AG09309 (cell line): ENCODE measurements around the gene MTUS2.
A peak's percentile ranks its signal among the peaks of the same experiment; 100 is the strongest.

Source experiments
- DNase-seq: peaks from one replicate; pipeline ENCODE4 v3.0.0-alpha.2; 2010; ENCODE audit warnings: low read depth
- H3K4me3 ChIP-seq: 2 replicates; pipeline ENCODE4 v1.5.1; 2011; ENCODE audit warnings: mild to moderate bottlenecking, low read depth, low read length, moderate library complexity; ENCODE audit not compliant: control insufficient read depth
- CTCF ChIP-seq: IDR thresholded peaks from 2 replicates; pipeline ENCODE4 v1.5.1; 2011; ENCODE audit warnings: mild to moderate bottlenecking, low read depth, low read length, inconsistent platforms; ENCODE audit not compliant: insufficient read depth, control insufficient read depth; ENCODE audit errors: missing control alignments

Gene MTUS2

GRCh38 chr13:29397265-29397664 lies 577.1 kb downstream of the MTUS2 start:
- no peak overlapping the region for H3K4me3 ChIP-seq
- DNase-seq = no peak
- peak; percentile 6 for TF ChIP-seq CTCF

DNA sequence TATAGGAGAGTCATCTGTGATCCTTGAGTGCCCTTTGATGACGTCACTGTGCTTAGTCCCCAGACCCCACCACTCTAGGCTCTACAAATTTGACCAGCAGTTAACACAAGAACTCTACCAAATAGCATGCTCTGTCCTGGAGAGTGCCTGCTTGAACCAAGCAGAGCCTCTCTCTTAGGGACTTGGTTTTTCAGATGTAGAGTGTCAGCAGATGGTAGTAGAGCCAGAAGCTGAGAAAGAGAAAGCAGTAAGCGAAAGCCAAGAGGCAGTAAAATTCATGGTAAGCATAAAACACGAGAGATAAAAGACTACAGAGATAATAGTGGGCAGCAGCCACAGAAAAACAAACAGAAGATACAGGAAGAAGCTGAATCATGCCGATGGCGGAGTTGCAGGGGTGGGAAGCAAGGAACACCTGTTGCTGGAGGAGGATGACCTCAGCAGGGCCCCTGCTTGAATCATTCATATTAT lies 582.1 kb downstream of the MTUS2 start:
- TF ChIP-seq CTCF = no peak
- H3K4me3 ChIP-seq = no peak overlapping the region
- DNase-seq = no peak

DNA sequence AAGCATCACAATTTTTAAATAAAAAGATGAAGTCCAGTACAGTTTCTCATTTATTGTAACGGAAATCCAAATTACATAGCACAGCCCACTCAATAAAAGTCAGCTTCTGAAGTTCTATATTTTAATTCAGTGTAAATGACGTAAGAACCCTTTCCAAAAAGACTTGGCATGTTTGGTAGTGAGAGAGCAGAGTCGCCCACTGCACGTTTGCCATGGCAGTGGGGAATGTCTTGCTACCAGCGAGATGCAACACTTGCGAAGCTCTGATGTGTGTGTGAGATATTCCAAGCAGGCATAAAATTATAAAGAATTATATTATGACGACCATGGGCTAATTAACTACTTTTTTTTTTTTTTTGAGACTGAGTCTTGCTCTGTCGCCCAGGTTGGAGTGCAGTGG lies 585.3 kb downstream of the MTUS2 start:
- no peak for TF ChIP-seq CTCF
- no peak overlapping the region for H3K4me3 ChIP-seq
- no peak for DNase-seq

- no peak for TF ChIP-seq CTCF
- H3K4me3 ChIP-seq = no peak overlapping the region
- DNase-seq = no peak
Measured at GRCh38 chr13:29411481-29411880, 591.3 kb downstream of the MTUS2 start.

DNA sequence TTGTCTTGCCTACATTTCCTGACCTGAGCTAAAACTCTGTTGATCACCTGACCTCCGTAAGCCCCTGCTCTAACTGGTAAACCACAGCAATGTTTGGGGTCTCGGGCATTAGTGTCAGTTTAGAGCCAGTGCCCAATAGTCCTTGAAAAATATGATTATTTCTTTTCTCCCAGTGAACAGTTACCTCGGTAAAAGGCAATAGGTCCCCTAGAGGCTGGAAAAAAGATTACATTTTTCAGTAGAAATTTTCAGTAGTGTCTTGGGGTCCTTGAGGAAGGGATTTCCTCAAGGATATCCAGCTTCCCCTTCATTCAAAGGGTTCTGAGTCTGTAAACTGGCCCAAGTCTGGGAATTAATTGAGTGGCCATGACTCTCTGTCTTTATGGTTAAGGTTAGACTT lies 597.9 kb downstream of the MTUS2 start:
- DNase-seq = no peak
- no peak for TF ChIP-seq CTCF
- H3K4me3 ChIP-seq = no peak overlapping the region

GRCh38 chr13:29421118-29421517 lies 601.0 kb downstream of the MTUS2 start:
- no peak for TF ChIP-seq CTCF
- no peak overlapping the region for H3K4me3 ChIP-seq
- no peak for DNase-seq

GRCh38 chr13:29422015-29422414 lies 601.9 kb downstream of the MTUS2 start:
- no peak for TF ChIP-seq CTCF
- no peak overlapping the region for H3K4me3 ChIP-seq
- DNase-seq = no peak
